ENCODE measurements around the gene EVI2B.
"Not testable (repeated sequence)": the region's sequence is repeated elsewhere in the genome, so short reads cannot be mapped to it uniquely, and the experiment has no call there.

Gene EVI2B

GRCh38 chr17:31266042-31266441 lies 47.8 kb downstream of the EVI2B start:
- DNase-seq = no peak

GRCh38 chr17:31262923-31263322 lies 50.9 kb downstream of the EVI2B start:
- DNase-seq = not testable (repeated sequence)

GRCh38 chr17:31261601-31262000 lies 52.3 kb downstream of the EVI2B start:
- DNase-seq = no peak

GRCh38 chr17:31260151-31260550 lies 53.7 kb downstream of the EVI2B start:
- no peak for DNase-seq

GRCh38 chr17:31256936-31257335 lies 56.9 kb downstream of the EVI2B start:
- no peak for DNase-seq

GRCh38 chr17:31254654-31255053 lies 59.2 kb downstream of the EVI2B start:
- DNase-seq = no peak

Measured in DMS 273 treated with DMSO at 0.1 percent for 48 hours (cell line).